Measurements from ENCODE around the gene PARD6G. TPM values are rescaled to one million over a fixed set of nuclear protein-coding genes. Genes with fewer than 3 reads are reported as not detected.

Gene PARD6G
- total RNA-seq, 1 donor from 2014 or later: 29.6 TPM

DNA sequence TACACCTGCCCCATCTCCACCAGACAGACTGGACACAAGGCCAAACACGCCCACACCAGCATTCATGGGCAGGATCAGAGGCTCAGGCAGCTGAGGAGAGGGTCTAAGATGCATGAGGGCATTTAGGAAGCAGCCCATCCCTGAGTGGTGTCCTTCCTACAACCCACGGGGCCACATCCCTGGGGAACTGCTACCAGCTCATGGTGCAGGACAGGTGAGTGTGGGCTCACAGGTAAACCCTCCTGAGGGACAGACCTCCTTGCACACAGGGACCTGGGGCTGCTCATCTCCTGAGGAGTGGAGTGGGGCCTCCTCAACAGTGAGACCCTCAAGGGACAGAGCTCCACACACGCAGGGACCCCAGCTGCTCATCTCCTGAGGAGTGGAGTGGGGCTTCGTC lies 14.6 kb downstream of the PARD6G start:
- no peak overlapping the region for H3K4me3 Mint-ChIP-seq (ENCODE audit: unreplicated experiment)
- Histone ChIP-seq H3K27ac (ENCODE audit: low read depth, low read length) (no peak overlapping the region), H3K79me2 (ENCODE audit: insufficient read depth, low read length) (peaks cover 6% of the 10 kb centered on the region), H4K20me1 (ENCODE audit: insufficient read depth, low read length) (peaks cover 30% of the 10 kb centered on the region), H3K36me3 (ENCODE audit: insufficient read depth, low read length) (no peaks in the 10 kb centered on the region), H2AFZ (ENCODE audit: low read depth, low read length) (no peak overlapping the region), H3K4me2 (ENCODE audit: low read length) (no peak overlapping the region), H3K27me3 (ENCODE audit: insufficient read depth, low read length) (no peaks in the 10 kb centered on the region), H3K4me3 (ENCODE audit: insufficient read depth, low read depth, low read length) (no peak overlapping the region), H3K9ac (ENCODE audit: low read length) (no peak overlapping the region), H3K9me3 (ENCODE audit: insufficient read depth, low read depth, low read length) (no peaks in the 10 kb centered on the region), H3K4me1 (ENCODE audit: insufficient read depth, low read length) (no peaks in the 10 kb centered on the region)
- no peaks in the 10 kb centered on the region for H3K27me3 Mint-ChIP-seq (ENCODE audit: low read depth, unreplicated experiment)
- H3K4me1 Mint-ChIP-seq (ENCODE audit: low read depth, unreplicated experiment): peaks cover 4% of the 10 kb centered on the region
- no peak overlapping the region for H3K27ac Mint-ChIP-seq (ENCODE audit: unreplicated experiment)
- no peak for FAIRE-seq
- no peak for DNase-seq (ENCODE audit: low read depth)
- TF ChIP-seq CTCF (IDR thresholded peaks at IDR 0.05; ENCODE audit: insufficient read depth, low read depth, low read length) (no peak), EZH2 (IDR thresholded peaks at IDR 0.05; ENCODE audit: insufficient read depth, low read length) (no peak)
- H3K36me3 Mint-ChIP-seq (ENCODE audit: low read depth, unreplicated experiment): peaks cover 15% of the 10 kb centered on the region
- peaks cover 10% of the 10 kb centered on the region for H3K9me3 Mint-ChIP-seq (ENCODE audit: unreplicated experiment)

DNA sequence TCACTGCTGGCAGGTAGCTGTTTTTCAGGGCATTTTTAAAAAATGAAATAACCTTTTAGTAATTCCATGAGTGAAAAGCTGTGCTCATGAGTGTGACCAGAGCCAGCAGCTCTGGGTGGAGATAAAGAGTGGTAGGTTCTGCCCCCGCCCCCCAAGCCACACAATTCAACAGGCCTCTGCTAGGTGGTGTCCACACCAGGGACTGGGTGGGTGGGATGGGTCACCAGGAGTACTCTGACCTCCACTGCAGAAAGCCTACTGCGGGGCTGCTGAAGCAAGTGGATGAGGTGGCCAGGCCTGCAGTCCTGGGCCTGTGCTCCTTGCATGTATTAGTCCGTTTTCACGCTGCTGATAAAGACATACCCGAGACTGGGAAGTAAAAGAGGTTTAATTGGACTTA lies 15.3 kb downstream of the PARD6G start:
- Histone ChIP-seq H3K36me3 (ENCODE audit: insufficient read depth, low read length) (no peaks in the 10 kb centered on the region), H3K9ac (ENCODE audit: low read length) (no peak overlapping the region), H3K79me2 (ENCODE audit: insufficient read depth, low read length) (peaks cover 6% of the 10 kb centered on the region), H3K9me3 (ENCODE audit: insufficient read depth, low read depth, low read length) (no peaks in the 10 kb centered on the region), H4K20me1 (ENCODE audit: insufficient read depth, low read length) (peaks cover 36% of the 10 kb centered on the region), H2AFZ (ENCODE audit: low read depth, low read length) (no peak overlapping the region), H3K27ac (ENCODE audit: low read depth, low read length) (no peak overlapping the region), H3K4me3 (ENCODE audit: insufficient read depth, low read depth, low read length) (no peak overlapping the region), H3K27me3 (ENCODE audit: insufficient read depth, low read length) (no peaks in the 10 kb centered on the region), H3K4me1 (ENCODE audit: insufficient read depth, low read length) (no peaks in the 10 kb centered on the region), H3K4me2 (ENCODE audit: low read length) (no peak overlapping the region)
- H3K27me3 Mint-ChIP-seq (ENCODE audit: low read depth, unreplicated experiment): no peaks in the 10 kb centered on the region
- peaks cover 17% of the 10 kb centered on the region for H3K36me3 Mint-ChIP-seq (ENCODE audit: low read depth, unreplicated experiment)
- no peak overlapping the region for H3K4me3 Mint-ChIP-seq (ENCODE audit: unreplicated experiment)
- peaks cover 10% of the 10 kb centered on the region for H3K9me3 Mint-ChIP-seq (ENCODE audit: unreplicated experiment)
- TF ChIP-seq CTCF (IDR thresholded peaks at IDR 0.05; ENCODE audit: insufficient read depth, low read depth, low read length) (no peak), EZH2 (IDR thresholded peaks at IDR 0.05; ENCODE audit: insufficient read depth, low read length) (no peak)
- no peak for FAIRE-seq
- peaks cover 4% of the 10 kb centered on the region for H3K4me1 Mint-ChIP-seq (ENCODE audit: low read depth, unreplicated experiment)
- DNase-seq (ENCODE audit: low read depth): no peak
- H3K27ac Mint-ChIP-seq (ENCODE audit: unreplicated experiment): peak overlapping the region; percentile 15

DNA sequence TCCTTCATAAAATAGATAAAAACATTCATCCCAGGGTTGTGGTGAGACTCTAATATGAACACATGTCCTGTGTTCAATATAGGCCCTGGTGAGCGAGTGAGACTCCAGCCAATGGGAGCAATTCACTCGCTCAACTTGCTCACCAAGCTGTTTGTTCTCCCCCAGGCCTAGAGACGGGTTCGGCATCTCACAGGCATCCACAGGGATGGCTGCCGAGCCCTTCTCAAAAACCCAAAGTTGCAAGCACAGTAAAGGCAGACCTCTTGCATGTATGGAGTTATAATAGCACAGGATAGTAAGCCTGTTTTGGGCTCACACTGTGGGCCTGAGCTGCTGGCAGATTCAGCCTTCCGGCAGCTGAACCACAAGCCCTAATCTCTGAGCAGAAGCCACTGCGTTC lies 15.7 kb downstream of the PARD6G start:
- no peak for TF ChIP-seq CTCF (IDR thresholded peaks at IDR 0.05; ENCODE audit: insufficient read depth, low read depth, low read length)
- TF ChIP-seq EZH2 (IDR thresholded peaks at IDR 0.05; ENCODE audit: insufficient read depth, low read length): no peak
- H4K20me1 ChIP-seq (ENCODE audit: insufficient read depth, low read length): peaks cover 36% of the 10 kb centered on the region
- no peak overlapping the region for H3K4me3 ChIP-seq (ENCODE audit: insufficient read depth, low read depth, low read length)
- H3K27me3 ChIP-seq (ENCODE audit: insufficient read depth, low read length): no peaks in the 10 kb centered on the region
- no peak overlapping the region for H3K4me2 ChIP-seq (ENCODE audit: low read length)
- Mint-ChIP-seq H3K4me1 (ENCODE audit: low read depth, unreplicated experiment) (peaks cover 4% of the 10 kb centered on the region), H3K36me3 (ENCODE audit: low read depth, unreplicated experiment) (peaks cover 16% of the 10 kb centered on the region), H3K4me3 (ENCODE audit: unreplicated experiment) (no peak overlapping the region), H3K9me3 (ENCODE audit: unreplicated experiment) (peaks cover 9% of the 10 kb centered on the region), H3K27ac (ENCODE audit: unreplicated experiment) (peak overlapping the region; percentile 15), H3K27me3 (ENCODE audit: low read depth, unreplicated experiment) (no peaks in the 10 kb centered on the region)
- no peak overlapping the region for H2AFZ ChIP-seq (ENCODE audit: low read depth, low read length)
- no peak for DNase-seq (ENCODE audit: low read depth)
- H3K79me2 ChIP-seq (ENCODE audit: insufficient read depth, low read length): peaks cover 6% of the 10 kb centered on the region
- no peaks in the 10 kb centered on the region for H3K36me3 ChIP-seq (ENCODE audit: insufficient read depth, low read length)
- no peaks in the 10 kb centered on the region for H3K9me3 ChIP-seq (ENCODE audit: insufficient read depth, low read depth, low read length)
- H3K9ac ChIP-seq (ENCODE audit: low read length): no peak overlapping the region
- H3K4me1 ChIP-seq (ENCODE audit: insufficient read depth, low read length): no peaks in the 10 kb centered on the region
- FAIRE-seq: no peak
- no peak overlapping the region for H3K27ac ChIP-seq (ENCODE audit: low read depth, low read length)

All from astrocyte (in vitro differentiated cells and primary cell).